Keratinocyte (primary cell): Measurements from ENCODE around the gene RETN. TPM values are rescaled to one million over a fixed set of nuclear protein-coding genes. Genes with fewer than 3 reads are reported as not detected.

Experiments
- DNase-seq: peaks from one replicate; pipeline ENCODE4 v3.0.0-alpha.2; 2011; ENCODE audit warnings: low read depth, missing footprints, low spot score
- FAIRE-seq: peaks from 2 replicates; lab custom pipeline; 2011; peaks lifted over from hg19 to GRCh38; lab: Jason Lieb, UNC
- H2AFZ ChIP-seq: 2 replicates; pipeline ENCODE4 v1.6.0; 2012; ENCODE audit warnings: low read length, control low read depth, inconsistent platforms; ENCODE audit not compliant: control insufficient read depth
- H3K27ac ChIP-seq: 2 replicates; pipeline ENCODE4 v1.5.1; 2011; ENCODE audit warnings: low read length; ENCODE audit not compliant: control insufficient read depth, insufficient read depth
- H3K27me3 ChIP-seq: 3 replicates; pipeline ENCODE4 v1.6.0; 2011; ENCODE audit warnings: low read length; ENCODE audit not compliant: control insufficient read depth, insufficient read depth; ENCODE audit errors: extremely low read depth
- H3K36me3 ChIP-seq, 2 experiments: 2 replicates in 1 of 2; 3 replicates in 1 of 2; pipeline ENCODE4 v1.5.1; 2011; ENCODE audit warnings: low read length in 2 of 2, mild to moderate bottlenecking in 1 of 2; ENCODE audit not compliant: control insufficient read depth in 2 of 2, insufficient read depth in 2 of 2; ENCODE audit errors: extremely low read depth in 1 of 2
- H3K4me1 ChIP-seq: 3 replicates; pipeline ENCODE4 v1.5.1; 2011; ENCODE audit warnings: low read length; ENCODE audit not compliant: control insufficient read depth, insufficient read depth; ENCODE audit errors: extremely low read depth
- H3K4me2 ChIP-seq: 3 replicates; pipeline ENCODE4 v1.6.0; 2011; ENCODE audit warnings: low read depth, low read length; ENCODE audit not compliant: control insufficient read depth, insufficient read depth; ENCODE audit errors: extremely low read depth
- H3K4me3 ChIP-seq, 3 experiments: fragments of 200-600 bp in 1 of 3; sonication (generic) in 1 of 3; 2 replicates in 2 of 3; 3 replicates in 1 of 3; pipeline ENCODE4 v1.5.1; 2011 to 2016; ENCODE audit warnings: low read length in 3 of 3, mild to moderate bottlenecking in 3 of 3, control low read depth in 2 of 3, inconsistent platforms in 1 of 3, low read depth in 1 of 3, mixed read lengths in 1 of 3, mixed run types in 1 of 3, moderate library complexity in 1 of 3; ENCODE audit not compliant: control insufficient read depth in 2 of 3, insufficient read depth in 2 of 3; ENCODE audit errors: extremely low read depth in 1 of 3
- H3K79me2 ChIP-seq: 2 replicates; pipeline ENCODE4 v1.6.0; 2012; ENCODE audit warnings: low read length; ENCODE audit not compliant: control insufficient read depth, insufficient read depth
- H3K9ac ChIP-seq: 3 replicates; pipeline ENCODE4 v1.6.0; 2011; ENCODE audit warnings: low read length; ENCODE audit not compliant: control insufficient read depth, insufficient read depth; ENCODE audit errors: extremely low read depth
- H3K9me1 ChIP-seq: 3 replicates; pipeline ENCODE4 v1.6.0; 2011; ENCODE audit warnings: low read length; ENCODE audit not compliant: control insufficient read depth, insufficient read depth; ENCODE audit errors: extremely low read depth
- H3K9me3 ChIP-seq: 2 replicates; pipeline ENCODE4 v1.5.1; 2012; ENCODE audit warnings: low read depth, low read length; ENCODE audit not compliant: control insufficient read depth
- H4K20me1 ChIP-seq: 3 replicates; pipeline ENCODE4 v1.6.0; 2011; ENCODE audit warnings: low read length; ENCODE audit not compliant: control insufficient read depth, insufficient read depth; ENCODE audit errors: extremely low read depth
- EZH2 ChIP-seq: IDR thresholded peaks from one replicate; pipeline ENCODE4 v1.6.1; 2012; ENCODE audit warnings: inconsistent platforms, mild to moderate bottlenecking, low read length, moderate library complexity
- dilution Hi-C: fragments of 300-500 bp; cut with MboI; formaldehyde crosslinking; loops from one replicate; pipeline ENCODE4 v1.7.0; 2020; ENCODE audit warnings: low sequenced_read_pairs; ENCODE audit not compliant: extremely low pct_ligation_motif_present
- polyA plus RNA-seq, 5 experiments: library from polyadenylated mRNA; depleted of rRNA in 3 of 5; stranded (reverse) in 3 of 5; stranded (forward) in 1 of 5; unstranded in 1 of 5; fragments of >200 nt; gene quantifications; 1 replicate in 1 of 5; 2 replicates in 3 of 5; 3 replicates in 1 of 5; pipeline versions ENCODE4 v1.2.1 to v1.2.3, GENCODE V29; 2011 to 2012; ENCODE audit warnings: missing spikeins in 2 of 5, low read depth in 1 of 5, low replicate concordance in 1 of 5
- TF ChIP-seq, protein P1 (sequence below), 3 experiments: IDR thresholded peaks in 1 of 3; conservative IDR thresholded peaks in 1 of 3; optimal IDR thresholded peaks in 1 of 3; 2 replicates in 2 of 3; 3 replicates in 1 of 3; pipeline versions ENCODE3 to v1.5.1; 2011; ENCODE audit warnings: low read length in 3 of 3, mild to moderate bottlenecking in 3 of 3, moderate library complexity in 2 of 3, control low read depth in 1 of 3, inconsistent platforms in 1 of 3; ENCODE audit not compliant: insufficient read depth in 2 of 3; ENCODE audit errors: extremely low read depth in 1 of 3

RETN gene
- polyA plus RNA-seq, 1 donor (not counting 4 experiments of a cell fraction or from before 2014, with no cell fraction given): not detected

DNA sequence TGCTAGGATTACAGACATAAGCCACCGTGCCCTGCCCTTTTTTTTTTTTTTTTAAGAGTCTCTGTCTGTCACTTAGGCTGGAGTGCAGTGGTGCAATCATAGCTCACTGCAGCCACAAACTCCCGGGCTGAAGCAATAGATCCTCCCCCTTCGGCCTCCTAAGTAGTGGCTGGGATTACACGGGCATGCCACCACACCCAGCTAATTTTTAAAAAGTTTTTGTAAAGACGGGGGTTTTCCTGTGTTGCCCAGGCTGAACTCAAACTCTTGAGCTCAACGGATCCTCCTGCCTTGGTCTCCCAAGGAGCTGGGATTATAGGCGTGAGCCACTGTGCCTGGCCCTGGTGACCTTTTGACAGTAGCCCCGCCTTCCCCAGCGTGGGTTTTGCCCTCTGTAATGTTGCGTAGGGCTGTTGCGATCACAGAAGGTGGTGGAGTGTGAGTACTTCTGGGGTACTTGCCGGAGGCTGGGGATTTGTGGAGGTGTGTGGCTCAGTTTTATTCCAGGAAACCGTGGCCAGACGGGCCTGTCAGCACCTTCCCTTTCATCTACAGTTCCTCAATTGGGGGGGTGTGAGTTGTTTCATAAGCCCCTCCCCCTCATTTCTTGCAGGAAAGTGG, 11.6 kb upstream of the RETN start:
- no peak for FAIRE-seq
- Histone ChIP-seq H3K9me3 (no peaks in the 10 kb centered on the region), H3K4me2 (no peak overlapping the region), H3K9ac (no peak overlapping the region), H2AFZ (no peak overlapping the region), H3K4me3 (no peak overlapping the region), H3K79me2 (no peaks in the 10 kb centered on the region), H3K9me1 (peaks cover 2% of the 10 kb centered on the region), H3K36me3 (no peaks in the 10 kb centered on the region), H3K4me1 (peaks cover 2% of the 10 kb centered on the region), H4K20me1 (no peaks in the 10 kb centered on the region), H3K27me3 (no peaks in the 10 kb centered on the region), H3K27ac (no peak overlapping the region)
- DNase-seq: no peak
- TF ChIP-seq, protein P1, sequence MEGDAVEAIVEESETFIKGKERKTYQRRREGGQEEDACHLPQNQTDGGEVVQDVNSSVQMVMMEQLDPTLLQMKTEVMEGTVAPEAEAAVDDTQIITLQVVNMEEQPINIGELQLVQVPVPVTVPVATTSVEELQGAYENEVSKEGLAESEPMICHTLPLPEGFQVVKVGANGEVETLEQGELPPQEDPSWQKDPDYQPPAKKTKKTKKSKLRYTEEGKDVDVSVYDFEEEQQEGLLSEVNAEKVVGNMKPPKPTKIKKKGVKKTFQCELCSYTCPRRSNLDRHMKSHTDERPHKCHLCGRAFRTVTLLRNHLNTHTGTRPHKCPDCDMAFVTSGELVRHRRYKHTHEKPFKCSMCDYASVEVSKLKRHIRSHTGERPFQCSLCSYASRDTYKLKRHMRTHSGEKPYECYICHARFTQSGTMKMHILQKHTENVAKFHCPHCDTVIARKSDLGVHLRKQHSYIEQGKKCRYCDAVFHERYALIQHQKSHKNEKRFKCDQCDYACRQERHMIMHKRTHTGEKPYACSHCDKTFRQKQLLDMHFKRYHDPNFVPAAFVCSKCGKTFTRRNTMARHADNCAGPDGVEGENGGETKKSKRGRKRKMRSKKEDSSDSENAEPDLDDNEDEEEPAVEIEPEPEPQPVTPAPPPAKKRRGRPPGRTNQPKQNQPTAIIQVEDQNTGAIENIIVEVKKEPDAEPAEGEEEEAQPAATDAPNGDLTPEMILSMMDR (optimal IDR thresholded peaks at IDR 0.05 in 1 of 3, IDR thresholded peaks at IDR 0.05 in 1 of 3, conservative IDR thresholded peaks at IDR 0.05 in 1 of 3; ENCODE audit: extremely low read depth in 1 of 3, insufficient read depth in 2 of 3, low read length in 3 of 3): no peak
- TF ChIP-seq EZH2: no peak
- dilution Hi-C loops: no loop called here

DNA sequence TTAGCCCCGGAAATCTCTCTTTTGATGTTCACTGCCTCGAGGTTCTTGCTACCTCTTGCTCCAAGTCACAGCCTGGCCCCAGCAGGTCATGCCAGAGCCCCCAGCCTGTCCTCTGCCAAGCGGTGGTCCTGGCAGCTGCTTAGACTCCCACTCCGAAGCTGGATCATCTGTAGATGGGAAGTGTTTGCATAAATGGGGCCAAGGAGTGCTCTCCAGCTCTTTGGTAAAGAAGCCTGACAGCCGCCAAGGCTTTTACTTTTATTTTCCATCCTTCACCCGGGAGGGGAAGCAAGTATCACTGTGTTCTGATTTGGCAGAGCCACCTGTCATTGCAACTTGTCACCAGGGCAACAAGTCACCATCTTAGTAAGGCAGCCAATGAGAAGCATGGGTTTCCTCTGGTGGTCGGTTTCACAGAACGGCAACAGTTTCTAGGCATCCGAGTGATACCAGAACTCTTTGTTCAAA, 10.6 kb upstream of the RETN start:
- H3K9me1 ChIP-seq: no peaks in the 10 kb centered on the region
- no peaks in the 10 kb centered on the region for H3K9me3 ChIP-seq
- H3K4me3 ChIP-seq: no peak overlapping the region
- no peaks in the 10 kb centered on the region for H3K4me1 ChIP-seq
- H3K9ac ChIP-seq: no peak overlapping the region
- TF ChIP-seq, protein P1 (optimal IDR thresholded peaks at IDR 0.05 in 1 of 3, IDR thresholded peaks at IDR 0.05 in 1 of 3, conservative IDR thresholded peaks at IDR 0.05 in 1 of 3; ENCODE audit: extremely low read depth in 1 of 3, insufficient read depth in 2 of 3, low read length in 3 of 3): no peak
- no peak for TF ChIP-seq EZH2
- H3K27me3 ChIP-seq: no peaks in the 10 kb centered on the region
- H2AFZ ChIP-seq: no peak overlapping the region
- H3K27ac ChIP-seq: no peak overlapping the region
- H4K20me1 ChIP-seq: no peaks in the 10 kb centered on the region
- no peaks in the 10 kb centered on the region for H3K36me3 ChIP-seq
- dilution Hi-C loops: no loop called here
- DNase-seq (no peak), FAIRE-seq (no peak)
- H3K4me2 ChIP-seq: no peak overlapping the region
- no peaks in the 10 kb centered on the region for H3K79me2 ChIP-seq
